COR-L47 (cell line): ENCODE results near the gene KCNMB4.

Experiments
- DNase-seq: peaks from one replicate; lab custom pipeline; 2025; lab: John Stamatoyannopoulos, UW

Gene KCNMB4, protein sequence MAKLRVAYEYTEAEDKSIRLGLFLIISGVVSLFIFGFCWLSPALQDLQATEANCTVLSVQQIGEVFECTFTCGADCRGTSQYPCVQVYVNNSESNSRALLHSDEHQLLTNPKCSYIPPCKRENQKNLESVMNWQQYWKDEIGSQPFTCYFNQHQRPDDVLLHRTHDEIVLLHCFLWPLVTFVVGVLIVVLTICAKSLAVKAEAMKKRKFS

DNA sequence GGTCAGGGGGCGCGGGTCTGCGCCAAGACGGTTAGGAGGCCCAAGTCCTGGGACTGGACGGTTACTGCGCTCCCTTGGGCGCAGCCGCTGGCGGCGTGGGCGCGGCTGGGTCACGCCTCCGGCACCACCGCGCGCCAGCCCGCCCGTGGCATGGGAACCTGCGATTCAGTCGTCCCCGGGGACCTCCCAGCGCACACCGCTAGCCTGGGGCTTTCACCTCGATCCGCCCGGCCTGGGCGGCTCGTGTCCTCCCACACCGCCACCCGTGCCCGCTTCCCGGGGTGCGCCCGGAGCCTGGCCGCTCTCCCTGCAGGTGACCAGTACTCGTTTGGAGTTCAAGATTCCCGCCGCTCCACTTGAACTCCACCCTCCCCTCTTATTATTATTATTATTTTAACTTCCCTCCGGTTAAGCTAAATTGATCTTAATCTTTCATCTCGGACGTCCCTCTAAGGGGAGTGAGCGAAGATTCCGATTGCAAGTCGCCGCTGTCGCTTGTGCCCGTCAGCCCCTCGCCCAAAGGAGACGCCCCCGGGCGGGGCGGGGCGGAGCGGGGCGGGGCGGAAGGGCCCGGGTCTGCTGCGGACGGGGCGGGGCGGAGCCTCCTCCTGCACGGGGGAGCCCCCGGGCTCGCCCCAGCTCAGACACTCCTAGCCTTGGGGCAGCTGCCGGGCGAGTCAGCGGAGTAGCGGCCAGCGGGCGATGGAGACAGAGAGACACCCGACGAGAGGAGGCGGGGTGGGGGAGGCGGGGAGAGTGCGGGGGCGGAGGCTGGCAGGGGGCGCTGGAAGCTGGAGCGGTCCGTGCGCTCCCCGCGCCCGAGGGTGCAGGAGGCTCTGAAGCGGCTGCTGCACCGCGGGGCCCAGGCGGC is at the start of gene KCNMB4:
Gene KCNMB4 (plus strand): TSS at position 643 of the 871 bp plus-strand sequence. CDS start 445 bp downstream, outside the sequence.
- DNase-seq: peak; percentile 71

- no peak for DNase-seq
Measured at GRCh38 chr12:70317781-70318180, 48.3 kb upstream of the KCNMB4 start.

DNA sequence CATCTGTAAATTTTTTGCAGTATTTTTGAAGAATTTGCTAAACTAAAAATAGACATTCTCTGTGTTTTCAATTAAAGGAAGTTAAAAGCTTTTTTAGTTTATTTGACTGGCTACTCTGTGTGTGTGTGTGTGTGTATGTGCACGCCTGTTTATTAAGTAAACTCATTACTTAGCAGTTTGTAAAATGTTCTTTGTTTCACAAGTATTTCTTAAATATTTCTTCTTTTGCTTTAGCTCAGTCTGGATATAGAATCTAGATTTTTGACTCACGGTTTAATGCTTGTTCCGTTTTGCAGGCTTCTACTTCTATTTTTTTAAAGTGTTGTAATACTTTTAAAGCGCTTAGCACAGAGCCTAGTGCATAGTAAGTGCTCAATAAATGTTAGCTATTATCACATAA is 46.5 kb upstream of the KCNMB4 start:
- DNase-seq: no peak

DNA sequence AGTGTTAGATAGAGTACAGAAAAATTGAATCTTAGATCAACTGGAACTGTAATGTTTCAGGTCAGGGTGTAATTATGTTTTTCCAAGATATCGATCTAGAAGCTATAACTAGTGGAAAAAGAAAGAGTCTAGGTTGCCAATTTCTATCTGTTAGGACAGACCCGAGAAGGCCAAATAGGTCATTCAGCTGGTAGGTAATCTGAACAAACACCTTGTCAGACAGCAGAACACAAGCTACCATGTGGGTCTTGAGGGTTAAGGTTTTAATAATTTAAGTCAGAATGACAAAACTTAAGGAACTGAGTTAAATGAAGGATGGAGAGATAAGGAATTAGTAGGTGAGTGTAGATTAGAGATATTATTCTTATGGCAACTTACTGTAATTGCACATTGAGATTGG is 44.9 kb upstream of the KCNMB4 start:
- no peak for DNase-seq

DNA sequence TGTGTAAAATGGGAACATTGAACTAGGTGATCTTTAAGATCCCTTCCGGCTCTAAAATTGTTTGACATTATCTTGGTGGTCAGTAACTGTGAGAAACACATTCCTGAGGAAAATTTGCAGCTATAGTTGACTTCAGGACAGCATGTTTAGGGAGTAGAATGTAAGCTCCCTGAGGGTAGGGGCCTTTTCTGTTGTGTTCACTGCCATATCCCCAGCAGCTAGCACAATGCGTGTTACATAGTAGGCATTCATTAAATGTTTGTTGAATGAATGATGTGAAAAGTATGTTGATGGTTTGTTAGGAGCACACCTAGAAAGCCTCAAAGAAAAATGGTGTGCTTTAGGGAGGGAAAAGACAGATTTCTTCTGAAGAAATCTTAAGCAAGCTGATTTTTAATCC is 38.5 kb upstream of the KCNMB4 start:
- no peak for DNase-seq

DNA sequence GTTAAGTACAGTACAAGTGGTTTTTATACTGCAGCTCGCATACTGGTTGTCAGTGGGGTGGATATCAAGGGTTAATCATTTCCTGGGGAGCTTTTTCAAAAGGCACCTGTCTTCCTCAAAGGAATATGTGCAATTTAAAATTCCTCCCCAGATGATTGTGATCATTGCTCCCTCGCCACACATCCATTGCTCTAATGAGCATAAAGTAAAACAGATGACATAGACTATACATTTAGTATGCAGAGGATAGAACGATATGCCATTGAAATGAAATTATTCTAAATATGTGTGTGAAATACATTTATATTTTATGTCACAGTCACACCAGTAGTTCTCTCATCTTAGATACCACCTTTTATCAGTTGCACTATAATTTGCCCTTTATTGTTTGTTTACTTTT is 36.4 kb upstream of the KCNMB4 start:
- no peak for DNase-seq

DNA sequence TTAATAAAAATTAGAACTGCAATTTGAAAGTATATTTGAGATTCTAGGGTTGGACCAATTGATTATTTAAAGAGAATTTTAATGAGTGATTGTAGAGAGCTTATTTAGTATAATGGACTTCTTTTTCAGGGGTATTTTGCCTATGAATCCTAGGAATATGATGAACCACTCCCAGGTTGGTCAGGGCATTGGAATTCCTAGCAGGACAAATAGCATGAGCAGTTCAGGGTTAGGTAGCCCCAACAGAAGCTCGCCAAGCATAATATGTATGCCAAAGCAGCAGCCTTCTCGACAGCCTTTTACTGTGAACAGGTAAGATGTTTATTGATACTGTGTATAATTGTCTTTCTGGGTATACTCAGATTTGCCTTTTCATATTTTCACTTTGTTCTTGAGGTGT is 35.9 kb upstream of the KCNMB4 start:
- no peak for DNase-seq

- DNase-seq: no peak
Measured at GRCh38 chr12:70332236-70332635, 33.9 kb upstream of the KCNMB4 start.

DNA sequence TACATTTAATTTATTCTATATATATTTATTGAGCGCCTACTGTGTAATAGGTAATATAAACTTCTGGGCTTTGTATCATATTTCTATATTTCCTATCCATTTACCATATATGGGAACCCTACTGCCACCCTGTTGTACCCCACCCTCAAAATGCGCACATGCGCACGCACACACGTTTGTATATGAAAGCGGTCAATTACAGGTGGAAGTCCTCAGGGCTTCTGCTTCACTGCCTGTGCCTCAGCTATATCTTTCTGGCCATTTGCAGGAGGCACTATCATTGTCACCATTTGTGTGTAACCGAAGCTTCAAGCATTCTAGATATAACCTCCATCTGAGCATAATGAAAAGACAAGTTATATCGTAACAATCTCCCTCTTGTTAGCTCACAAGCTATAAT is 31.3 kb upstream of the KCNMB4 start:
- no peak for DNase-seq

GRCh38 chr12:70338531-70338930 is 27.6 kb upstream of the KCNMB4 start:
- DNase-seq: no peak

DNA sequence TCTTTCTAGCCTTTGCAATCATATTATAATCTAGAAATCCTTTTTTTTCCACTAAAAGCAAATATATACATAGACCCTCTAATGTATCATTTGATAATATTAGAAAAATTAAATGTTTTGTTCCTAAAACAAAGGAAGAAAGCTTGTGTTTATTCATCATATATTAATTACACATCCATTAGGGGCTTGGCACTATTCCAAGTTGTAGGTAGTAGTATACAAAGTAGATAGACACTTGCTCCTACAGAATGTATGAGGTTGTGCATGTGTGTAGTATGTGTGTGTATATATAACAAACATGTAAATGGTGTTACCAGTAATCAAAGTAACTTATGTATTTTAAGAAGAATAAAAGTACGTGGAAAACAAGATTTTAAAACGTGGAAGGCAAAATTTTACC is 15.0 kb upstream of the KCNMB4 start:
- no peak for DNase-seq

GRCh38 chr12:70353780-70354660 is 12.1 kb upstream of the KCNMB4 start:
- no peak for DNase-seq

DNA sequence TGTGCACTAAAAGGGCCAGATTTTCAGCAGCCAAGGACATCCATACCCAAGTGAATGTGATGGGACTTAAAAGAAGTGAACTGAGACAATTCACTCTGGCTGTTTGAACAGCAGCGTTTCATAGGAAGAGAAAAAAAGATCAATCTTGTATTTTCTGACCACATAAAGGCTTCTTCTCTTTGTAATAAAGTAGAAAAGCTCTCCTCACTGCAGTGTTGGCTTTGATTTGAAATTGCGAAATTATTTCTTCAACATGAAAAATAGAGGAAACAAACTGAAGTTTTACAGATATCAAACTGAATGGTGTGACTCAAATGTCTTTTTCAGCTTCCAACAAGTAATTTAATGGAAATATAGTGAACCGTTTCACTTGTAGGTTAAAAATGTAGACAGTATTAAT is 11.3 kb upstream of the KCNMB4 start:
- no peak for DNase-seq

- DNase-seq: no peak
Measured at GRCh38 chr12:70355972-70356371, 10.1 kb upstream of the KCNMB4 start.

GRCh38 chr12:70359458-70360197 is 6.5 kb upstream of the KCNMB4 start:
- no peak for DNase-seq

DNA sequence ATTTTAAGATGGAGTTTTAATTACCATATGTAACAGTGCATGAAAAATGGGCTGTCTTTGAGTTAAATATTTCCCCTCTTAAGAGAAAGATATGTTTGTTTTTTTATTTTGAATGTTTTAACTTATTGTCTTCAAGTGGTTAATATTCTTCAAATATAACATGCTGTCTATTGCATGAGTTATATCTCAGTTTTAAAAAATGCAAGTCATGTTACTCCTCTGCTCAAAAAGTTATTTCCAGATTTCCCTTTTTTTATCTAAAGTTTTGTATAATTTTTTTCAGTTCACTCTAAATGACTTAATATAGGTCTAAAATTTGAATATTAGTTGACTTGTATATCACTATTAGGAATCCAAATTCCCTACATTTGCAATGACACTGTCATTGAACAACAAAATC is 5.9 kb upstream of the KCNMB4 start:
- DNase-seq: no peak

- no peak for DNase-seq
Measured at GRCh38 chr12:70364695-70365397, 1.2 kb upstream of the KCNMB4 start.

DNA sequence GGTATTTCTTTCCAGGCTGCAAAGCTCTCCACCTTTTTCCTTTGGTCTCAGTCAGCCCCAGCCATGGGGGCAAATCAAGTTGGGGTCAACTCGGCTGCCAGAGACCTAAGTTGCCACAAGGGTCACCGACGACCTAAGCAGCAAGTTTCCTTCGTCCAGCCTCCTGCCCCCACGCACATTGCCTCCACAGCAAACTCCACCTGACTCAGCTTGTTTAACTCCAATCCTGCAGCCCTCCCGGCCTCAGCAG is 767 bp upstream of the KCNMB4 start:
- DNase-seq: no peak

DNA sequence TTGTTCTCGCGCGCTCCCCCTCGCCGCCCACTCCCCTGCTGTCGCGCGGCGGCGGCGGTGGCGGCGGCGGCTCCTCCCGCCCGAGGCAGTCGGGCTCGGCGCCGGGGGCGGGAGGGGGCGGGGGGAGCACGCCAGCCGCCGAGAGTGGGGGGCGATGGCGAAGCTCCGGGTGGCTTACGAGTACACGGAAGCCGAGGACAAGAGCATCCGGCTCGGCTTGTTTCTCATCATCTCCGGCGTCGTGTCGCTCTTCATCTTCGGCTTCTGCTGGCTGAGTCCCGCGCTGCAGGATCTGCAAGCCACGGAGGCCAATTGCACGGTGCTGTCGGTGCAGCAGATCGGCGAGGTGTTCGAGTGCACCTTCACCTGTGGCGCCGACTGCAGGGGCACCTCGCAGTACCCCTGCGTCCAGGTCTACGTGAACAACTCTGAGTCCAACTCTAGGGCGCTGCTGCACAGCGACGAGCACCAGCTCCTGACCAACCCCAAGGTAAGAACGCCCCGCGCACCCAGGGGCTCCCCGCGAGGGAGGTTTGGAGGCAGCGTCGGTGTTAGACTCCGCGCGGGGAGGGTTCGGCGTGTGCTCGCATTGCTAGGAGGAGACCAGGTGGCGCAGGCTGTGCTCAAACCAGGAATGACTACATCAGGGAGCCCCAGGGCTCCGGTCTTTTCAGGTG is 629 bp downstream of the KCNMB4 start:
- DNase-seq: peak; percentile 68

- DNase-seq: no peak
Measured at GRCh38 chr12:70367258-70368141, 1.4 kb downstream of the KCNMB4 start.
